ENCODE measurements around the gene CHRNE. TPM values are rescaled to one million over a fixed set of nuclear protein-coding genes. Genes with fewer than 3 reads are reported as not detected.

The CHRNE gene
- total and polyA plus RNA-seq, 2 of the 13 experiments (the other 11 are each of a cell fraction or from before 2014, with no cell fraction given): 0.53 to 0.59 TPM

GRCh38 chr17:4858068-4858881 lies 44.6 kb downstream of the CHRNE start (continued):
- TF ChIP-seq, protein P1, sequence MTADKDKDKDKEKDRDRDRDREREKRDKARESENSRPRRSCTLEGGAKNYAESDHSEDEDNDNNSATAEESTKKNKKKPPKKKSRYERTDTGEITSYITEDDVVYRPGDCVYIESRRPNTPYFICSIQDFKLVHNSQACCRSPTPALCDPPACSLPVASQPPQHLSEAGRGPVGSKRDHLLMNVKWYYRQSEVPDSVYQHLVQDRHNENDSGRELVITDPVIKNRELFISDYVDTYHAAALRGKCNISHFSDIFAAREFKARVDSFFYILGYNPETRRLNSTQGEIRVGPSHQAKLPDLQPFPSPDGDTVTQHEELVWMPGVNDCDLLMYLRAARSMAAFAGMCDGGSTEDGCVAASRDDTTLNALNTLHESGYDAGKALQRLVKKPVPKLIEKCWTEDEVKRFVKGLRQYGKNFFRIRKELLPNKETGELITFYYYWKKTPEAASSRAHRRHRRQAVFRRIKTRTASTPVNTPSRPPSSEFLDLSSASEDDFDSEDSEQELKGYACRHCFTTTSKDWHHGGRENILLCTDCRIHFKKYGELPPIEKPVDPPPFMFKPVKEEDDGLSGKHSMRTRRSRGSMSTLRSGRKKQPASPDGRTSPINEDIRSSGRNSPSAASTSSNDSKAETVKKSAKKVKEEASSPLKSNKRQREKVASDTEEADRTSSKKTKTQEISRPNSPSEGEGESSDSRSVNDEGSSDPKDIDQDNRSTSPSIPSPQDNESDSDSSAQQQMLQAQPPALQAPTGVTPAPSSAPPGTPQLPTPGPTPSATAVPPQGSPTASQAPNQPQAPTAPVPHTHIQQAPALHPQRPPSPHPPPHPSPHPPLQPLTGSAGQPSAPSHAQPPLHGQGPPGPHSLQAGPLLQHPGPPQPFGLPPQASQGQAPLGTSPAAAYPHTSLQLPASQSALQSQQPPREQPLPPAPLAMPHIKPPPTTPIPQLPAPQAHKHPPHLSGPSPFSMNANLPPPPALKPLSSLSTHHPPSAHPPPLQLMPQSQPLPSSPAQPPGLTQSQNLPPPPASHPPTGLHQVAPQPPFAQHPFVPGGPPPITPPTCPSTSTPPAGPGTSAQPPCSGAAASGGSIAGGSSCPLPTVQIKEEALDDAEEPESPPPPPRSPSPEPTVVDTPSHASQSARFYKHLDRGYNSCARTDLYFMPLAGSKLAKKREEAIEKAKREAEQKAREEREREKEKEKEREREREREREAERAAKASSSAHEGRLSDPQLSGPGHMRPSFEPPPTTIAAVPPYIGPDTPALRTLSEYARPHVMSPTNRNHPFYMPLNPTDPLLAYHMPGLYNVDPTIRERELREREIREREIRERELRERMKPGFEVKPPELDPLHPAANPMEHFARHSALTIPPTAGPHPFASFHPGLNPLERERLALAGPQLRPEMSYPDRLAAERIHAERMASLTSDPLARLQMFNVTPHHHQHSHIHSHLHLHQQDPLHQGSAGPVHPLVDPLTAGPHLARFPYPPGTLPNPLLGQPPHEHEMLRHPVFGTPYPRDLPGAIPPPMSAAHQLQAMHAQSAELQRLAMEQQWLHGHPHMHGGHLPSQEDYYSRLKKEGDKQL (CRISPR knock-in tag; IDR thresholded peaks at IDR 0.05; ENCODE audit: low read depth): no peak
- TF ChIP-seq DMTF1 (CRISPR knock-in tag; IDR thresholded peaks at IDR 0.05) (no peak), ZNF674 (CRISPR knock-in tag; IDR thresholded peaks at IDR 0.05; ENCODE audit: low read depth) (no peak), ZFYVE20 (CRISPR knock-in tag; IDR thresholded peaks at IDR 0.05; ENCODE audit: borderline replicate concordance, low read depth) (no peak), NFIC (IDR thresholded peaks at IDR 0.05; ENCODE audit: low read length) (0 out of 2 replicates have a peak, but pooled peaks have one; percentile 62), ZNF441 (CRISPR knock-in tag; IDR thresholded peaks at IDR 0.05; ENCODE audit: borderline replicate concordance) (no peak), MAFF (IDR thresholded peaks at IDR 0.05; ENCODE audit: low read depth, low read length) (no peak), PHF21A (CRISPR knock-in tag; IDR thresholded peaks at IDR 0.05) (peak; percentile 85), ZNF260 (CRISPR knock-in tag; IDR thresholded peaks at IDR 0.05; ENCODE audit: borderline replicate concordance, low read depth) (no peak), ZNF879 (CRISPR knock-in tag; IDR thresholded peaks at IDR 0.05) (no peak), SOX6 (IDR thresholded peaks at IDR 0.05) (no peak), SOX6 (CRISPR knock-in tag; IDR thresholded peaks at IDR 0.05) (peak; percentile 98), MYC (CRISPR knock-in tag; IDR thresholded peaks at IDR 0.05; ENCODE audit: borderline replicate concordance) (no peak), DNMT1 (CRISPR knock-in tag; IDR thresholded peaks at IDR 0.05) (no peak)
- TF ChIP-seq, protein P2, sequence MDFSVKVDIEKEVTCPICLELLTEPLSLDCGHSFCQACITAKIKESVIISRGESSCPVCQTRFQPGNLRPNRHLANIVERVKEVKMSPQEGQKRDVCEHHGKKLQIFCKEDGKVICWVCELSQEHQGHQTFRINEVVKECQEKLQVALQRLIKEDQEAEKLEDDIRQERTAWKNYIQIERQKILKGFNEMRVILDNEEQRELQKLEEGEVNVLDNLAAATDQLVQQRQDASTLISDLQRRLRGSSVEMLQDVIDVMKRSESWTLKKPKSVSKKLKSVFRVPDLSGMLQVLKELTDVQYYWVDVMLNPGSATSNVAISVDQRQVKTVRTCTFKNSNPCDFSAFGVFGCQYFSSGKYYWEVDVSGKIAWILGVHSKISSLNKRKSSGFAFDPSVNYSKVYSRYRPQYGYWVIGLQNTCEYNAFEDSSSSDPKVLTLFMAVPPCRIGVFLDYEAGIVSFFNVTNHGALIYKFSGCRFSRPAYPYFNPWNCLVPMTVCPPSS (IDR thresholded peaks at IDR 0.05): no peak
- TF ChIP-seq, protein P3, sequence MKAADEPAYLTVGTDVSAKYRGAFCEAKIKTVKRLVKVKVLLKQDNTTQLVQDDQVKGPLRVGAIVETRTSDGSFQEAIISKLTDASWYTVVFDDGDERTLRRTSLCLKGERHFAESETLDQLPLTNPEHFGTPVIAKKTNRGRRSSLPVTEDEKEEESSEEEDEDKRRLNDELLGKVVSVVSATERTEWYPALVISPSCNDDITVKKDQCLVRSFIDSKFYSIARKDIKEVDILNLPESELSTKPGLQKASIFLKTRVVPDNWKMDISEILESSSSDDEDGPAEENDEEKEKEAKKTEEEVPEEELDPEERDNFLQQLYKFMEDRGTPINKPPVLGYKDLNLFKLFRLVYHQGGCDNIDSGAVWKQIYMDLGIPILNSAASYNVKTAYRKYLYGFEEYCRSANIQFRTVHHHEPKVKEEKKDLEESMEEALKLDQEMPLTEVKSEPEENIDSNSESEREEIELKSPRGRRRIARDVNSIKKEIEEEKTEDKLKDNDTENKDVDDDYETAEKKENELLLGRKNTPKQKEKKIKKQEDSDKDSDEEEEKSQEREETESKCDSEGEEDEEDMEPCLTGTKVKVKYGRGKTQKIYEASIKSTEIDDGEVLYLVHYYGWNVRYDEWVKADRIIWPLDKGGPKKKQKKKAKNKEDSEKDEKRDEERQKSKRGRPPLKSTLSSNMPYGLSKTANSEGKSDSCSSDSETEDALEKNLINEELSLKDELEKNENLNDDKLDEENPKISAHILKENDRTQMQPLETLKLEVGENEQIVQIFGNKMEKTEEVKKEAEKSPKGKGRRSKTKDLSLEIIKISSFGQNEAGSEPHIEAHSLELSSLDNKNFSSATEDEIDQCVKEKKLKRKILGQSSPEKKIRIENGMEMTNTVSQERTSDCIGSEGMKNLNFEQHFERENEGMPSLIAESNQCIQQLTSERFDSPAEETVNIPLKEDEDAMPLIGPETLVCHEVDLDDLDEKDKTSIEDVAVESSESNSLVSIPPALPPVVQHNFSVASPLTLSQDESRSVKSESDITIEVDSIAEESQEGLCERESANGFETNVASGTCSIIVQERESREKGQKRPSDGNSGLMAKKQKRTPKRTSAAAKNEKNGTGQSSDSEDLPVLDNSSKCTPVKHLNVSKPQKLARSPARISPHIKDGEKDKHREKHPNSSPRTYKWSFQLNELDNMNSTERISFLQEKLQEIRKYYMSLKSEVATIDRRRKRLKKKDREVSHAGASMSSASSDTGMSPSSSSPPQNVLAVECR (CRISPR knock-in tag; IDR thresholded peaks at IDR 0.05; ENCODE audit: borderline replicate concordance): peak; percentile 30; the same call in 1 of the 2 replicates
